ENCODE data around the gene MB21D2.

Gene MB21D2

DNA sequence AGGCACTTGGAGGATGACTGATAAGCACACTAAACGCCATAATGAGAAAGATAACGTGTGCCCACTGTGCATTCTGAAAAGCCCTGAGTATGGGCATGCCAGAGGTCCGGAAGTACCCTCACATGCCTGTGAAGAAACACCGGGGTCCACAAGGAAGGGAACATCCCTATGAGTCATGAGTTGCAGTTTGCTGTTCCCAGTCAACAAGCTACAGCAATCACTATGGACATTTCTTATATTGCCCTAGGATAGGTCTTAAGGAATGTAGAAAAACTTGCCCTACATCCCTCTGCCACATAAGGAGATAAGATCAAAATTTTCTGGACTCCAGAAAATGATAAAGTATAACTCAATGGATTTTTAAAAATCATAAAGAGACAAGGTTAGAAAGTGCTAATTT is 9.9 kb downstream of the MB21D2 start:
- no peak for DNase-seq (ENCODE audit: low read depth in 1 of 2, low spot score in 1 of 2)
- H3K27me3 ChIP-seq (ENCODE audit: insufficient read depth, poor library complexity, severe bottlenecking): no peaks in the 10 kb centered on the region
- H3K4me3 ChIP-seq (replicated peaks; ENCODE audit: insufficient read depth, low read length): no peak overlapping the region
- TF ChIP-seq GABPA (IDR thresholded peaks at IDR 0.05; ENCODE audit: low read depth) (no peak), POLR2AphosphoS5 (IDR thresholded peaks at IDR 0.05; ENCODE audit: low read depth) (no peak), SPI1 (IDR thresholded peaks at IDR 0.05; ENCODE audit: borderline replicate concordance, low read depth) (no peak)
- TF ChIP-seq, protein P1, sequence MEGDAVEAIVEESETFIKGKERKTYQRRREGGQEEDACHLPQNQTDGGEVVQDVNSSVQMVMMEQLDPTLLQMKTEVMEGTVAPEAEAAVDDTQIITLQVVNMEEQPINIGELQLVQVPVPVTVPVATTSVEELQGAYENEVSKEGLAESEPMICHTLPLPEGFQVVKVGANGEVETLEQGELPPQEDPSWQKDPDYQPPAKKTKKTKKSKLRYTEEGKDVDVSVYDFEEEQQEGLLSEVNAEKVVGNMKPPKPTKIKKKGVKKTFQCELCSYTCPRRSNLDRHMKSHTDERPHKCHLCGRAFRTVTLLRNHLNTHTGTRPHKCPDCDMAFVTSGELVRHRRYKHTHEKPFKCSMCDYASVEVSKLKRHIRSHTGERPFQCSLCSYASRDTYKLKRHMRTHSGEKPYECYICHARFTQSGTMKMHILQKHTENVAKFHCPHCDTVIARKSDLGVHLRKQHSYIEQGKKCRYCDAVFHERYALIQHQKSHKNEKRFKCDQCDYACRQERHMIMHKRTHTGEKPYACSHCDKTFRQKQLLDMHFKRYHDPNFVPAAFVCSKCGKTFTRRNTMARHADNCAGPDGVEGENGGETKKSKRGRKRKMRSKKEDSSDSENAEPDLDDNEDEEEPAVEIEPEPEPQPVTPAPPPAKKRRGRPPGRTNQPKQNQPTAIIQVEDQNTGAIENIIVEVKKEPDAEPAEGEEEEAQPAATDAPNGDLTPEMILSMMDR (IDR thresholded peaks at IDR 0.05; ENCODE audit: insufficient read depth, low read length): no peak
- TF ChIP-seq, protein P2, sequence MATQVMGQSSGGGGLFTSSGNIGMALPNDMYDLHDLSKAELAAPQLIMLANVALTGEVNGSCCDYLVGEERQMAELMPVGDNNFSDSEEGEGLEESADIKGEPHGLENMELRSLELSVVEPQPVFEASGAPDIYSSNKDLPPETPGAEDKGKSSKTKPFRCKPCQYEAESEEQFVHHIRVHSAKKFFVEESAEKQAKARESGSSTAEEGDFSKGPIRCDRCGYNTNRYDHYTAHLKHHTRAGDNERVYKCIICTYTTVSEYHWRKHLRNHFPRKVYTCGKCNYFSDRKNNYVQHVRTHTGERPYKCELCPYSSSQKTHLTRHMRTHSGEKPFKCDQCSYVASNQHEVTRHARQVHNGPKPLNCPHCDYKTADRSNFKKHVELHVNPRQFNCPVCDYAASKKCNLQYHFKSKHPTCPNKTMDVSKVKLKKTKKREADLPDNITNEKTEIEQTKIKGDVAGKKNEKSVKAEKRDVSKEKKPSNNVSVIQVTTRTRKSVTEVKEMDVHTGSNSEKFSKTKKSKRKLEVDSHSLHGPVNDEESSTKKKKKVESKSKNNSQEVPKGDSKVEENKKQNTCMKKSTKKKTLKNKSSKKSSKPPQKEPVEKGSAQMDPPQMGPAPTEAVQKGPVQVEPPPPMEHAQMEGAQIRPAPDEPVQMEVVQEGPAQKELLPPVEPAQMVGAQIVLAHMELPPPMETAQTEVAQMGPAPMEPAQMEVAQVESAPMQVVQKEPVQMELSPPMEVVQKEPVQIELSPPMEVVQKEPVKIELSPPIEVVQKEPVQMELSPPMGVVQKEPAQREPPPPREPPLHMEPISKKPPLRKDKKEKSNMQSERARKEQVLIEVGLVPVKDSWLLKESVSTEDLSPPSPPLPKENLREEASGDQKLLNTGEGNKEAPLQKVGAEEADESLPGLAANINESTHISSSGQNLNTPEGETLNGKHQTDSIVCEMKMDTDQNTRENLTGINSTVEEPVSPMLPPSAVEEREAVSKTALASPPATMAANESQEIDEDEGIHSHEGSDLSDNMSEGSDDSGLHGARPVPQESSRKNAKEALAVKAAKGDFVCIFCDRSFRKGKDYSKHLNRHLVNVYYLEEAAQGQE (IDR thresholded peaks at IDR 0.05; ENCODE audit: insufficient replicate concordance, low read depth): no peak
- no peak overlapping the region for H3K27ac ChIP-seq (replicated peaks)

DNA sequence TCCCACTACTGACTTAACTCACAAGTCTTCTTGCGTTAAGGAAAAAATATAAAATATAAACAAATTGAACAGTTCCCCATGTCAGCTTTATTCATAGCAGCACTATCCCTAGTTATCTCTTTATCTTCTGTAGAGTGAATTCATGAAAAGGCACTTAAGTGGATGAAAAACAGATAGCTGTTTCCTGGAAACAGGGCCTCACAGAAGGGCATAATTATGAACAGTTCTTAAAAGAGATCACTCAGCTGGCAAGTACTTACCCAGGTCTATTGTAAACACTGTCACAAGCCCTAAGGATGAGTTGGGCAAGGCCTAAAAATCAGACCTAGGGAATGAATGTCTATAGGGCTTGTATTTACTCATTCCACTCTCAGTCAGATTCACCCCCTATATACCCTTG is 10.7 kb downstream of the MB21D2 start:
- DNase-seq (ENCODE audit: low read depth in 1 of 2, low spot score in 1 of 2): no peak
- H3K4me3 ChIP-seq (replicated peaks; ENCODE audit: insufficient read depth, low read length): no peak overlapping the region
- TF ChIP-seq, protein P1 (IDR thresholded peaks at IDR 0.05; ENCODE audit: insufficient read depth, low read length): no peak
- TF ChIP-seq POLR2AphosphoS5 (IDR thresholded peaks at IDR 0.05; ENCODE audit: low read depth) (no peak), GABPA (IDR thresholded peaks at IDR 0.05; ENCODE audit: low read depth) (no peak), SPI1 (IDR thresholded peaks at IDR 0.05; ENCODE audit: borderline replicate concordance, low read depth) (no peak)
- TF ChIP-seq, protein P2 (IDR thresholded peaks at IDR 0.05; ENCODE audit: insufficient replicate concordance, low read depth): no peak
- no peak overlapping the region for H3K27ac ChIP-seq (replicated peaks)
- H3K27me3 ChIP-seq (ENCODE audit: insufficient read depth, poor library complexity, severe bottlenecking): no peaks in the 10 kb centered on the region

DNA sequence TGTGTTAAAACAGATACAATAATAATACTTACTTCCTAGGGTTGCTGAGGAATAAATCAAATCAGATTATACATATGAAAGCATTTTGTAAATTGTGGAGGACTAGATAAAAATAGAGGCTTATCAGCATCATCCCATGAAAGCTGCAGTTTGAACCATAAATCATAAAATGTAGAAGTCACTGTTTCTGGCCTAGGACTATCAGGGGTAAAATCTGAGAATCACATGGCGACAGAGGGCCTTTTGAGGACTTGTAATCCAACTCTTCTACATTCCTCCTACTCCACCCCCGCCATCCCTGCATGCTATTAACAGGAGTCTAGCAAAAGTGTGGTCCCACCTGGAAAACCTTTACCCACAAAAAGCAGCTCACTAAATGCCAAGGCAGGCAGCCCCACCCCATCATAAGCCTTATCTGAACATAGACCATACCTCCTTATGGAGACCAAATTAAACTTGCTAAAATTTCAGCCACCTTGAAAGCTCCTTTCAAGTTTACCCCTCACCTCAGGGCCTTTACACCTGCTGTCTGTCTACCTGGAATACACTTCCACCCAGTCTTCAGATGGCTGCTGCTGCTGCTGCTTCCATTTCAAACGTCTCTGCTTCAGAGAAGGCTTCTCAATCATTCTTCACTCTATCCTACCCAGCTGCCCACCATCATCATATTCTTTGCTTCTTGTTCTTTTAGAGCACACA is 11.5 kb downstream of the MB21D2 start:
- DNase-seq (ENCODE audit: low read depth in 1 of 2, low spot score in 1 of 2): no peak
- TF ChIP-seq, protein P1 (IDR thresholded peaks at IDR 0.05; ENCODE audit: insufficient read depth, low read length): no peak
- TF ChIP-seq, protein P2 (IDR thresholded peaks at IDR 0.05; ENCODE audit: insufficient replicate concordance, low read depth): no peak
- TF ChIP-seq POLR2AphosphoS5 (IDR thresholded peaks at IDR 0.05; ENCODE audit: low read depth) (no peak), GABPA (IDR thresholded peaks at IDR 0.05; ENCODE audit: low read depth) (no peak), SPI1 (IDR thresholded peaks at IDR 0.05; ENCODE audit: borderline replicate concordance, low read depth) (no peak)
- H3K27me3 ChIP-seq (ENCODE audit: insufficient read depth, poor library complexity, severe bottlenecking): no peaks in the 10 kb centered on the region
- no peak overlapping the region for H3K27ac ChIP-seq (replicated peaks)
- H3K4me3 ChIP-seq (replicated peaks; ENCODE audit: insufficient read depth, low read length): no peak overlapping the region
